HG03196 (cell line): ENCODE measurements around the gene PDE8B.

Experiments
- ATAC-seq: cut with Tn5 transposase; IDR thresholded peaks from one replicate; pipeline ENCODE4 v1.9.1; 2021; ENCODE audit not compliant: unreplicated experiment

PDE8B gene

GRCh38 chr5:77397686-77398292, 187.3 kb downstream of the PDE8B start:
- no peak for ATAC-seq

GRCh38 chr5:77398458-77398857, 188.0 kb downstream of the PDE8B start:
- ATAC-seq = no peak

GRCh38 chr5:77398896-77399295, 188.4 kb downstream of the PDE8B start:
- ATAC-seq = no peak

GRCh38 chr5:77400645-77401044, 190.2 kb downstream of the PDE8B start:
- ATAC-seq = no peak

- ATAC-seq = no peak
These were observed 192.3 kb downstream of the PDE8B start for GRCh38 chr5:77402796-77403195.

GRCh38 chr5:77407152-77407551, 196.7 kb downstream of the PDE8B start:
- ATAC-seq = no peak

- no peak for ATAC-seq
These were observed 199.6 kb downstream of the PDE8B start for GRCh38 chr5:77409870-77410621.

GRCh38 chr5:77413049-77413448, 202.6 kb downstream of the PDE8B start:
- ATAC-seq = no peak

GRCh38 chr5:77418162-77418561, 207.7 kb downstream of the PDE8B start:
- ATAC-seq = no peak

GRCh38 chr5:77418601-77419581, 208.4 kb downstream of the PDE8B start:
- ATAC-seq = no peak

GRCh38 chr5:77419644-77420582, 209.4 kb downstream of the PDE8B start:
- ATAC-seq = no peak

- ATAC-seq = no peak
These were observed 210.5 kb downstream of the PDE8B start for GRCh38 chr5:77420940-77421339.

- ATAC-seq = no peak
These were observed 212.7 kb downstream of the PDE8B start for GRCh38 chr5:77423022-77423750.

- ATAC-seq = no peak
These were observed 214.4 kb downstream of the PDE8B start for GRCh38 chr5:77424921-77425320.

GRCh38 chr5:77425420-77425819, 214.9 kb downstream of the PDE8B start:
- ATAC-seq = no peak

GRCh38 chr5:77425998-77426659, 215.6 kb downstream of the PDE8B start:
- no peak for ATAC-seq

GRCh38 chr5:77426670-77427069, 216.2 kb downstream of the PDE8B start:
- no peak for ATAC-seq

GRCh38 chr5:77427998-77428397, 217.5 kb downstream of the PDE8B start:
- no peak for ATAC-seq

GRCh38 chr5:77428526-77428925, 218.0 kb downstream of the PDE8B start:
- ATAC-seq = no peak
